T-helper 1 cell treated with Interleukin-12 subunit alpha and Interleukin-12 subunit beta and Interleukin-4 antibody, amounts not matched to agents 30 μg/mL and 1 μg/mL, for 36 hours (primary cell): ENCODE data around the gene PRR35.

ENCODE experiments used
- H3K27ac Mint-ChIP-seq: one replicate; pipeline ENCODE4 v1.8.0; 2021; ENCODE audit warnings: mild to moderate bottlenecking, mixed read lengths
- H3K27me3 Mint-ChIP-seq: one replicate; pipeline ENCODE4 v1.8.0; 2021; ENCODE audit warnings: low read depth, mixed read lengths
- H3K36me3 Mint-ChIP-seq: one replicate; pipeline ENCODE4 v1.8.0; 2021; ENCODE audit warnings: low read depth, mixed read lengths
- H3K4me1 Mint-ChIP-seq: one replicate; pipeline ENCODE4 v1.8.0; 2021; ENCODE audit warnings: low read depth, mixed read lengths
- H3K4me3 Mint-ChIP-seq: one replicate; pipeline ENCODE4 v1.8.0; 2021; ENCODE audit warnings: mild to moderate bottlenecking, moderate library complexity, mixed read lengths
- H3K9me3 Mint-ChIP-seq: one replicate; pipeline ENCODE4 v1.8.0; 2021; ENCODE audit warnings: mixed read lengths

The PRR35 gene

DNA sequence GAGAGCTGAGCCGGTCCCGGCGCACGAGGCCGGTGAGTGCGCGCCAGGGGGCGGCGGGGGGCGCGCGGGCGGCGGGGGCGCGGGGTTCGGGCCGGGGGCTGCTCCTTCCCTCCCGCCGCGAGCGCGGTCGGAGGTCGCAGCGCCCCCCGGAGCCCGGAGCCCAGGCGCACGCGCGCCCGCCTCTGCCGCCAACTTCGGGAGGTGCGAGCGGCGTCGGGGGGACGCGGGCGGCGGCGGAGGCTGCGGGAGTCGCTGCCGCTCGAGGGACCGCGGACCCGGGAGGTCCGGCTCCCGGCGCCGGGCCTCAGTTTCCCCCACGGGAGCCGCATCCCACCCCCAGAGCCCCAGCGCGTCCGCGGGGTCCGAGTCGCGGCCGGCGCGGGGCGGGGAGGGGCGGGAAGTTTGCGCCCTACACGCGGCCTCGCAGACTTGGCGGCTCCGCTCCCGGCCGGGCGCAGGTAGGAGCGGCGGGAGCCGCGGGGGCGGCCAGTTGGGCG lies at the start of gene PRR35:
Gene PRR35, plus strand, starts transcription at position 191 of the 497 bp plus-strand sequence. CDS start 2,901 bp downstream, outside the sequence.
- H3K9me3 Mint-ChIP-seq: no peaks in the 10 kb centered on the region
- peaks cover 15% of the 10 kb centered on the region for H3K27me3 Mint-ChIP-seq
- H3K27ac Mint-ChIP-seq: no peak within 1 kb of the TSS
- no peak within 1 kb of the TSS for H3K4me3 Mint-ChIP-seq
- no peaks in the 10 kb centered on the region for H3K4me1 Mint-ChIP-seq
- no peaks in the 10 kb centered on the region for H3K36me3 Mint-ChIP-seq

DNA sequence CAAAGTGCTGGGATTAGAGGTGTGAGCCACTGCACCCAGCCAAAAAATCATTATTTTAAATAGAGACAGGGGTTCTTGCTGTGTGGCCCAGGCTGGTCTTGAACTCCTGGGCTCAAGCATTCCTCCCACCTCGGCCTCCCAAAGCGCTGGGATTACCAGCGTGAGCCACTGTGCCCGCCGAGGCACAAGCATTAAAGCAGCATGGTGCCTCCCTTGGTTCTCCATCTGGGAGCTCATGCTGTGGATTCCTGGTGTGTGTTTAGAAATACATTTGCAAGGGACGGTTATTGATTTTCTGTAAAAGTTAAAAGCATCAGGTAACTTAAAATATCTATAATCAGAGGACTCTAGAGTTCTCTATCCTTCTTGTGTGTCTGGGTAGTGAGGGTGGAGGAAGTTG lies 47.4 kb upstream of the PRR35 start:
- no peak overlapping the region for H3K4me3 Mint-ChIP-seq
- H3K27me3 Mint-ChIP-seq: no peaks in the 10 kb centered on the region
- H3K27ac Mint-ChIP-seq: no peak overlapping the region
- H3K9me3 Mint-ChIP-seq: no peaks in the 10 kb centered on the region
- H3K4me1 Mint-ChIP-seq: no peaks in the 10 kb centered on the region
- H3K36me3 Mint-ChIP-seq: peaks cover 2% of the 10 kb centered on the region

DNA sequence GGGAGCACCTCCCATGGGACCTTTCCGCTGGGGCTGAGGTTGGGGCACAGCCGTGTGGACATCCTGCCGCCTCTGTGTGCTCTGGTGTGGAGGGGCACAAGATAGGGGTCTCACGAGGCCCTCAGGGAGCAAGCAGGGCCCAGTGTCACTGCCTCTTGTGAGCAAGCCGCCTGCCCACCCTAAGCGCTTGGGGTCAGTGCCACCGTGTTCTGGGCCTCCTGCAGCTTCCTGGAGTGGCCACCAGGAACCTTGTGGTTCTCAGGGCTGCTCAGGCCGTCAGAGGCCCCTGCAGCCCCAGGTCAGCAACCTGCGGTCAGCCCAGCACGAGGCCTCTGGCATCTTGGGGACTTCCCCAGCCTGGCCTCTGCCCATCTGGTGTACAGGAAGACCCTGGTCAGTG lies 46.2 kb upstream of the PRR35 start:
- Mint-ChIP-seq H3K4me1 (no peaks in the 10 kb centered on the region), H3K36me3 (peaks cover 2% of the 10 kb centered on the region), H3K4me3 (no peak overlapping the region), H3K9me3 (no peaks in the 10 kb centered on the region), H3K27me3 (no peaks in the 10 kb centered on the region), H3K27ac (no peak overlapping the region)

DNA sequence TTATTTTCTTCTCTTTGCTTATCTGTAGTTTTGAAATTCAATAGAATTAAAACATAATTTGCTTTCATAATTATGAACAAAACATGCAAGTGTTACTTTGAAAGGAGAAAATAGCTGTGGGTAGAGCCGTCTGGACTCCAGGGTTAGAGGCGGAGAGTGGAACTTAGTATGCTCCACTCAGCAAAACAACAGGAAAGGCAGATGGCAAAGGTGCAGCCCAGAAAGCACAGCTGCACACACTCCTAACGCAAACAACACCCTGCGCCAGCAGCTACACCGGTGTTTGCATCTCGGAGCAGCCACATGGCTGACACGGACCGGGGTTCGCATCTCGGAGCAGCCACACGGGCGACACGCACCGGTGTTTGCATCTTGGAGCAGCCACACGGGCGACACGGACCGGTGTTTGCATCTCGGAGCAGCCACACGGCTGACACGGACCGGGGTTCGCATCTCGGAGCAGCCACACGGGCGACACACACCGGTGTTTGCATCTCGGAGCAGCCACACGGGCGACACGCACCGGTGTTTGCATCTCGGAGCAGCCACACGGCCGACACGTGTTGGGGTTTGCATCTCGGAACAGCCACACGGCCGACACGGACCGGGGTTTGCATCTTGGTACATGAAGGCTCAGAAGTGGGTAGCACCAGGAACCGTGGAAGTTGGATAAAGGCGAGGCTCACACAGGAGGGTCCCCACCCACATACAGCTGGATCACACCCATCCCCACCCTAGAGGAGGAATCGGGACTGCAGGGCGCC lies 44.8 kb upstream of the PRR35 start:
- Mint-ChIP-seq H3K36me3 (peaks cover 2% of the 10 kb centered on the region), H3K4me3 (no peak overlapping the region), H3K27ac (no peak overlapping the region), H3K27me3 (no peaks in the 10 kb centered on the region), H3K4me1 (no peaks in the 10 kb centered on the region), H3K9me3 (no peaks in the 10 kb centered on the region)

DNA sequence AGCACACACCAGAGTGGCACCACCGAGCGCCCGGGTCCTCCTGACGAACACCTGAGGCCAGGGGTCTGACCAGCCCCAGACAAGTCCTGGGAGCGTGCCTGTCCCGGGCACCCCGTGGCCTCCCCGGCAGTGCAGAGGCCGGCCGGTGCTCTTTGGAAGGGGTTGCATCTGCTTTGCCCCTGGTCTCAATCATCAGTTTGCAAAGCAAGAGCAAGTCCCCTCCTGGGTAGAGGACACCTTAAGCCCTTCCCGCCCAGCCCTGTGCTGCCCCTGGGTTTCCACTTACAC lies 44.3 kb upstream of the PRR35 start:
- Mint-ChIP-seq H3K4me3 (no peak overlapping the region), H3K27ac (no peak overlapping the region), H3K36me3 (peaks cover 2% of the 10 kb centered on the region), H3K9me3 (no peaks in the 10 kb centered on the region), H3K4me1 (no peaks in the 10 kb centered on the region), H3K27me3 (no peaks in the 10 kb centered on the region)

DNA sequence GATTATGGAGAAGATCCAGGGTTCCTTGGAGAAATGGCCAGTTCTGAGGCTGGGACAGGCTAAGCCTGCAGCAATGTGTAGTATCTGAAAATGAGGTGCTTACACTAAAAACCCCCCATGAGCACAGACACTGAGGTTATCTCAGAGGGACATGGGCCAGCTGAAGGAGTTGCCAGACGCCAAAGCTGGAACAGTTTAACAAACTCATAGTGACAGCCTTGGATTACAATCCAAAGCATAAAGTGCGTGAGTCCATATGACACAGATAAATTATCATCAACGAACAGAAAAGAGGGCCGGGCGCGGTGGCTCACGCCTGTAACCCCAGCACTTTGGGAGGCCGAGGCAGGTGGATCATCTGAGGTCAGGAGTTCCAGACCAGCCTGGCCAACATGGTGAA lies 43.9 kb upstream of the PRR35 start:
- no peaks in the 10 kb centered on the region for H3K27me3 Mint-ChIP-seq
- H3K36me3 Mint-ChIP-seq: peaks cover 2% of the 10 kb centered on the region
- H3K9me3 Mint-ChIP-seq: no peaks in the 10 kb centered on the region
- H3K27ac Mint-ChIP-seq: no peak overlapping the region
- no peak overlapping the region for H3K4me3 Mint-ChIP-seq
- H3K4me1 Mint-ChIP-seq: no peaks in the 10 kb centered on the region

DNA sequence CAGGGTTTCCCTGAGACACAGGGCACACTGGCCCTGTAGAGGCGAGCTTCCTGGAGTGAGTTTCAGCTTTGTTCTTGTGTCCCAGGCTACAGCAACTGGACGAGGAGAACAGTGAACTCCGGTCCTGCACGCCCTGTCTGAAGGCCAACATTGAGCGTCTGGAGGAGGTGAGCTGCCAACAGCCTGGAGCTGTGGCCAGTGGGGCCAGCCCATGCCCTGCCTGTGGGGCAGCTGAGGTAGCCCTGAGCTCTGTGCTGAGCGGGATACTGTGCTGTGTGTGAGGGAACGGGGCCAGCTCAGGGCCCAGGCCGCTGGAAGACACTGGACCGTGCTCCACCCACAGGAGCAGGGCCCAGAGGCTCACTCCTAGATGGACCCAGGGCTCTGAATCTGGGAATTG lies 41.3 kb upstream of the PRR35 start:
- no peak overlapping the region for H3K4me3 Mint-ChIP-seq
- no peak overlapping the region for H3K27ac Mint-ChIP-seq
- H3K9me3 Mint-ChIP-seq: no peaks in the 10 kb centered on the region
- peaks cover 2% of the 10 kb centered on the region for H3K36me3 Mint-ChIP-seq
- no peaks in the 10 kb centered on the region for H3K4me1 Mint-ChIP-seq
- no peaks in the 10 kb centered on the region for H3K27me3 Mint-ChIP-seq

DNA sequence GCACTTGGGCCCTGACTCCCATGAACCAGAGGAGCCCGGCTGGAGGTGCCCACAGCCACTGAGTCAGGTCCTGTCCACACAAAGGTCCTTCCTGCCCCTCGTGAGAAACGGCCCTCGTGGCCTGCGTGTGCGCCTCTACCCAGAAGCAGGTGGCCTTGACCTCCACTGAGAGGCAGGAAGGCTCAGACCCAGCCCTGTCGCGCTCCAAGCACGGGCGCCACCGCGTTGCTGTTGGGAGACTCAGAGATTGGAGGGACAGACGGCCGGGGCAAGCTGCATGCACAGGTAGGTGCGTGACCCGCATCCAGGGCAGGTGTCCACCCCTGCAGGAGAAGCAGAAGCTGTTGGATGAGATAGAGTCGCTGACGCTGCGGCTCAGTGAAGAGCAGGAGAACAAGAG lies 40.8 kb upstream of the PRR35 start:
- peaks cover 2% of the 10 kb centered on the region for H3K36me3 Mint-ChIP-seq
- no peaks in the 10 kb centered on the region for H3K27me3 Mint-ChIP-seq
- no peak overlapping the region for H3K27ac Mint-ChIP-seq
- no peak overlapping the region for H3K4me3 Mint-ChIP-seq
- H3K9me3 Mint-ChIP-seq: no peaks in the 10 kb centered on the region
- H3K4me1 Mint-ChIP-seq: no peaks in the 10 kb centered on the region

DNA sequence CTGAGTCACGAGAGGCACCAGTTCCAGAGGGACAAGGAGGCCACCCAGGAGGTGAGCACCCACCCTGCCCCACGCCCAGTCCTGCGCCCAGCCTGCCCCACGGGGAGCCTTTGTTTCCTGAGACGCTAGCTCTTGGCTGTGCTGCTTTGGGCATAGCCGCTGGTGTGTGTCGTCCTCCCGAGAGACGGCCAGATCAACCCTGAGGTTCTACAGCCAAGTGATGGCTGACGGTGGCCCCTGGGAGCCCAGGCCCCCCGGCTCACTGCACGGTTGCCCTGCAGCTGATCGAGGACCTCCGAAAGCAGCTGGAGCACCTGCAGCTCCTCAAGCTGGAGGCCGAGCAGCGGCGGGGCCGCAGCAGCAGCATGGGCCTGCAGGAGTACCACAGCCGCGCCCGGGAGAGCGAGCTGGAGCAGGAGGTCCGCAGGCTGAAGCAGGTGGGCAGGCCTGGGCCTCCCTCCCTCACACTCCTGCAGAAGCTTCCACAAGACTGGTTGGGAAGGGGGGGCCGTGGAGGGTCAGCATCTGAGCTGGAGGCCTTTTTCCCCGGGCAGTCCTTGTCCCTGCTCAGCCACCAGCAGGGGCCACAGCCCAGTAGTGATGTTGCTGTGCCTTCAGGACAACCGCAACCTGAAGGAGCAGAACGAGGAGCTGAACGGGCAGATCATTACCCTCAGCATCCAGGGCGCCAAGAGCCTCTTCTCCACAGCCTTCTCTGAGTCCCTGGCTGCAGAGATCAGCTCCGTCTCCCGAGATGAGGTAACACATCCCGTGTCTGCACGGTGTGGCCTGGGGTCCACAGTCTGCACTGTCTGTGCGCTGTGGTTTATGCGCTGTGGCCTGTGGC lies 40.1 kb upstream of the PRR35 start:
- Mint-ChIP-seq H3K4me3 (no peak overlapping the region), H3K4me1 (no peaks in the 10 kb centered on the region), H3K36me3 (no peaks in the 10 kb centered on the region), H3K27ac (no peak overlapping the region), H3K27me3 (no peaks in the 10 kb centered on the region), H3K9me3 (no peaks in the 10 kb centered on the region)

DNA sequence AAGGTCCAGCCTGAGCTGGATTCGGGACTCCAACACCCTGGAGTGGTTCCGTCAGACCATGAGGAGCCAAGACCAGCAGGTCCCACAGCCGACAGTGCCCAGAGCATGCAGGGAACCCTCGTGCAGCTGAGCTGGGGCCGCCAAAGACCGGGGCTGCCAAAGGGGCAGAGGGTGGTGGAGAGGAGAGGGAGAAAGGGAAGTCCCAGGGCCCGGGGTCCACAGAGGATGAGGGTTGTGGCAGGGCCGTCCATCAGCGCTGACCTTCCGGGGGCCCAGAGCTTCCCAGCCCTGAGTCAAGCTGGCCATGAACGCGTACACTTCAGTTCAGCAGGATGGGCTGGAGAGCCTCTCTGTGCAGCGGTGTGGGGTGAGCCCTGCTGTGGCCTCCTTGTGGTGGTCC lies 39.3 kb upstream of the PRR35 start:
- Mint-ChIP-seq H3K27me3 (no peaks in the 10 kb centered on the region), H3K36me3 (peaks cover 4% of the 10 kb centered on the region), H3K9me3 (no peaks in the 10 kb centered on the region), H3K27ac (no peak overlapping the region), H3K4me3 (no peak overlapping the region), H3K4me1 (peaks cover 7% of the 10 kb centered on the region)

DNA sequence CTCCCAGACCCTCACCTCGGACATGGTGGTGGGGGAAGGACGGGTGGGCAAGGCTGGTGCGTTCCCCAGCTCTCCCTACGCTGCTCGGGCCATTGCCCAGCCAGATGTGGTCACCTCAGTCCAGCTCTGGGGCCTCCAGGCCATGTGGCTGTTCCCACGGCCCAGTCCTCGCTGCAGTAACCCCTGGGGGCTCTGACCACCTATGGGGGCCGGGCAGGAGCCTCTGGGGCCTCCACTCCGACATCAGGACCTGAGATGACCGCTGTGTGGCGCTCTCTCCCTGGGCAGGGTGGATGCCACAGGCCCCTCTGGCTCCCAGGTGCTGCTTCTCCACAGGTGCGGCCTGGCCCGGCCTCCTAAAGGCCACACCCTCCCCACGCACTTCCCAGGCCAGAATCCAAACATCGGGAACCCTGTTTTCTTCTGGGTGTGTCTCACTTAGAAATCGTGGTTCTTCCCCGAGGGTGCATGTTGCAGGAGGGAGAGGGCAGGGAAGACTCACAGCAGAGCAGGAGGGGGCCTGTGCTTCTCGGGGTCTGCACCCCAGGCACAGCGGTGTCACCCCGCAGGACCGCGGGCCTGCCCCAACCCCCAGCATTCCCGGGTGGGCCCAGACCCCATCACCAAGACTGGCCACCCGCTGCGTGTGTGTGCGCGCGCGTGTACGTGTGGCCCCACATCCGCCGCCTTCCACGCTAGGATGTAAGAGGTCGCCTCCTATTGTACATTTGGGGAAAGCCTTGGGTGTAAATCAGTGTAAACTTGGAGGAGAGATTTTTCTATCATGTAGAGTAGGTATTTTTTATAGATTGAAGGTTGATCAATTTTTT lies 38.6 kb upstream of the PRR35 start:
- H3K27me3 Mint-ChIP-seq: no peaks in the 10 kb centered on the region
- H3K4me3 Mint-ChIP-seq: no peak overlapping the region
- H3K4me1 Mint-ChIP-seq: peaks cover 9% of the 10 kb centered on the region
- H3K27ac Mint-ChIP-seq: no peak overlapping the region
- H3K9me3 Mint-ChIP-seq: no peaks in the 10 kb centered on the region
- H3K36me3 Mint-ChIP-seq: peaks cover 4% of the 10 kb centered on the region

DNA sequence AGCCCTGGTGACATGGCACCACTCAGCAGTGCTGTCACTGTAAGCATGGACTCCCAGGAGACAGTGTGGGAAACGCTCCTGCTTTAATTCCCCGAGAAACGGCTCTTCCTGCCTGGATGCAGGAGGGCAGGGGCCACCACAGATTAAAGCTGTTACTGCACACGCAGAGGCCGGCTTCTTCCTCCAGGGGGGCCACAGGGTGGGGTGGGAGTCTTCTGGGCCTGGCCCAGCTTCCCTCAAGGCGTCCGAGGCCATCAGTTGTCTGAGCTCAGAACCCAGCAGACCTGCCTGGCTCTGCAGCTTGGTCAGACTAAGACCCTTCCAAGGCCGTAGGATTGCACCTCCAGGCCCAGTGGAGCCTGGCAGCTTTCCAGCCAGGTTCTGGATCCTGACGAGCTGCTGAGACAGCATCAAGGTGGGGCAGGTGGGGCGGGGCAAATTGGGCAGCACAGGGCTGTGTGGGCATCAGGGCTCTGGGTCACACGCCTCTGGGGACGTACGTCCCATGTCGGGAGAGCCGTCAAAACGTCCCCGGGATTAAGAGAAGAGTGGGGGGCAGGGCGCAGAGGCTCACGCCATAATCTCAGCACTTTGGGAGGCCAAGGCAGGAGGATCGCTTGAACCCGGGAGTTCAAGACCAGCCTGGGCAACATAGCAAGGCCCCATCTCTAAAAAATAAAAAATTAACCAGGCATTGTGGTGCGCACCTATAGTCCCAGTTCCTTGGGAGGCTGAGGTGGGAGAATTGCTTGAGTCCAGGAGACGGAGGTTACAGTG lies 37.7 kb upstream of the PRR35 start:
- Mint-ChIP-seq H3K9me3 (no peaks in the 10 kb centered on the region), H3K36me3 (peaks cover 4% of the 10 kb centered on the region), H3K4me3 (no peak overlapping the region), H3K4me1 (peaks cover 10% of the 10 kb centered on the region), H3K27ac (no peak overlapping the region), H3K27me3 (no peaks in the 10 kb centered on the region)

DNA sequence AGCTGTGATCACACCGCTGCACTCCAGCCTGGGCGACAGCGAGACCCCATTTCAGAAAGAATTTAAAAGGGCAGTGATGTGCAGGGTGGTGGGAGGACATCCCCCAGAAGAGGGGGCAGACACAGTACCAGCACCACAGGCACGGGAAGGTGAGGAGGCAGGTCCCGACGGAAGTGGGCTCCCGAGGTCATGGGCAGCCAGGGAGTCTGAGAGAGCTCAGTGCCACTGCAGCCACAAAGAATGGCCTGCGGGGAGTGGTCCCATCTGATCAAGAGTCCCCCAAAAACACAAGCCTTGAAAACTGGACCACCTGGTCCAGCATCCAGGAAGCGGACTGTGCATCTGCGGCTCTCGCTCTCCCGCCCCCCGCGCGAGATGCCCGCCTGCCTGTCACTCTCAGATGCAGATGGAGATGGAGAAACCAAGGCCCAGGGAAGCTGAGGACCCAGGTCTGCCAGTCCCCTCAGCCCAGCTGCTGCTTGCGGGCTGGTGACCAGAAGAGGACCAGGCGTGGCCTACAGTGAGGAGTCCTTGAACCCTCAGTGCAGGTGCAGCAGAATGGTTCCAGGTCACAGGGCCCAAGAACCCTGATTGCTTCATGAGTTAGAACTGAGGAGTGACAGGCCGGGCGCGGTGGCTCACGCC lies 37.0 kb upstream of the PRR35 start:
- H3K4me1 Mint-ChIP-seq: peaks cover 10% of the 10 kb centered on the region
- H3K36me3 Mint-ChIP-seq: peaks cover 4% of the 10 kb centered on the region
- H3K4me3 Mint-ChIP-seq: no peak overlapping the region
- no peaks in the 10 kb centered on the region for H3K9me3 Mint-ChIP-seq
- no peak overlapping the region for H3K27ac Mint-ChIP-seq
- no peaks in the 10 kb centered on the region for H3K27me3 Mint-ChIP-seq
